ENCODE data around the gene ARID5B.

The ARID5B gene

DNA sequence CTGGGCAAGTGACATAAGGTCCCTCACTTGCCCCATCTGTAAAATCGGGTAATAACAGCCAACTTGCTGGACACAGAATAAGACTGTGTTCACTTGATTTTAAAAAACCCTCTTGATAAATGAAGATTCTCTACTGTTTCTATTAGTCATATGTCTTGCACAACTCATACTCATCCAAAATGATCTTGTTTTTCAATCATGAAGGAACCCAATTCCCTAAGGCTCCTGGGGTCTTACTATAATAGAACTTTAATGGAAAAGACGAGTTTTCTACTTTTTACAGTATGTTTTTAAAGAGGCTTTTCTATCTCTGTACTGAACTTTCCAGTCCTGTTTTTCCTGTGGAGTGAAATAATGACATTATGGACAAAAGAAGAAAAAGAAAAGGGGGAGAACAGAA is 103.8 kb downstream of the ARID5B start:
- Histone ChIP-seq H3K9ac (ENCODE audit: low read length in 2 of 2) (no peak overlapping the region), H3K4me3 (ENCODE audit: low read length in 2 of 2) (no peak overlapping the region), H3K9me3 (ENCODE audit: control insufficient read depth in 2 of 2, low read length in 2 of 2) (no peaks in the 10 kb centered on the region), H3K27me3 (ENCODE audit: control insufficient read depth in 1 of 2, insufficient read depth in 2 of 2, low read length in 2 of 2) (no peaks in the 10 kb centered on the region), H3K27ac (ENCODE audit: low read length) (no peak overlapping the region), H3K4me1 (ENCODE audit: control insufficient read depth, insufficient read depth, low read length) (peaks cover 6% of the 10 kb centered on the region), H3K36me3 (ENCODE audit: control insufficient read depth in 2 of 2, insufficient read depth in 2 of 2, low read length in 2 of 2) (peaks cover 0 to 2% of the 10 kb centered on the region in 2 donors)

- H3K4me1 ChIP-seq (ENCODE audit: control insufficient read depth, insufficient read depth, low read length), result peaks cover 6% of the 10 kb centered on the region
- H3K27me3 ChIP-seq (ENCODE audit: control insufficient read depth in 1 of 2, insufficient read depth in 2 of 2, low read length in 2 of 2), result no peaks in the 10 kb centered on the region
- H3K9ac ChIP-seq (ENCODE audit: low read length in 2 of 2), result no peak overlapping the region
- no peaks in the 10 kb centered on the region for H3K9me3 ChIP-seq (ENCODE audit: control insufficient read depth in 2 of 2, low read length in 2 of 2)
- H3K27ac ChIP-seq (ENCODE audit: low read length), result no peak overlapping the region
- H3K36me3 ChIP-seq (ENCODE audit: control insufficient read depth in 2 of 2, insufficient read depth in 2 of 2, low read length in 2 of 2), result peaks cover 0 to 2% of the 10 kb centered on the region in 2 donors
- no peak overlapping the region for H3K4me3 ChIP-seq (ENCODE audit: low read length in 2 of 2)
These were observed 104.2 kb downstream of the ARID5B start for GRCh38 chr10:62005687-62006086.

- Histone ChIP-seq H3K9me3 (ENCODE audit: control insufficient read depth in 2 of 2, low read length in 2 of 2) (no peaks in the 10 kb centered on the region), H3K27ac (ENCODE audit: low read length) (no peak overlapping the region), H3K4me1 (ENCODE audit: control insufficient read depth, insufficient read depth, low read length) (peaks cover 6% of the 10 kb centered on the region), H3K27me3 (ENCODE audit: control insufficient read depth in 1 of 2, insufficient read depth in 2 of 2, low read length in 2 of 2) (no peaks in the 10 kb centered on the region), H3K36me3 (ENCODE audit: control insufficient read depth in 2 of 2, insufficient read depth in 2 of 2, low read length in 2 of 2) (no peaks in the 10 kb centered on the region), H3K9ac (ENCODE audit: low read length in 2 of 2) (no peak overlapping the region), H3K4me3 (ENCODE audit: low read length in 2 of 2) (no peak overlapping the region)
These were observed 105.6 kb downstream of the ARID5B start for GRCh38 chr10:62007145-62007544.

GRCh38 chr10:62008196-62008595 is 106.7 kb downstream of the ARID5B start:
- H3K27me3 ChIP-seq (ENCODE audit: control insufficient read depth in 1 of 2, insufficient read depth in 2 of 2, low read length in 2 of 2), result no peaks in the 10 kb centered on the region
- peaks cover 6% of the 10 kb centered on the region for H3K4me1 ChIP-seq (ENCODE audit: control insufficient read depth, insufficient read depth, low read length)
- no peak overlapping the region for H3K4me3 ChIP-seq (ENCODE audit: low read length in 2 of 2)
- no peak overlapping the region for H3K27ac ChIP-seq (ENCODE audit: low read length)
- no peaks in the 10 kb centered on the region for H3K9me3 ChIP-seq (ENCODE audit: control insufficient read depth in 2 of 2, low read length in 2 of 2)
- no peak overlapping the region for H3K9ac ChIP-seq (ENCODE audit: low read length in 2 of 2)
- H3K36me3 ChIP-seq (ENCODE audit: control insufficient read depth in 2 of 2, insufficient read depth in 2 of 2, low read length in 2 of 2), result no peaks in the 10 kb centered on the region

- H3K27ac ChIP-seq (ENCODE audit: low read length), result no peak overlapping the region
- H3K9ac ChIP-seq (ENCODE audit: low read length in 2 of 2), result no peak overlapping the region
These were observed 107.4 kb downstream of the ARID5B start for GRCh38 chr10:62008946-62009345.

DNA sequence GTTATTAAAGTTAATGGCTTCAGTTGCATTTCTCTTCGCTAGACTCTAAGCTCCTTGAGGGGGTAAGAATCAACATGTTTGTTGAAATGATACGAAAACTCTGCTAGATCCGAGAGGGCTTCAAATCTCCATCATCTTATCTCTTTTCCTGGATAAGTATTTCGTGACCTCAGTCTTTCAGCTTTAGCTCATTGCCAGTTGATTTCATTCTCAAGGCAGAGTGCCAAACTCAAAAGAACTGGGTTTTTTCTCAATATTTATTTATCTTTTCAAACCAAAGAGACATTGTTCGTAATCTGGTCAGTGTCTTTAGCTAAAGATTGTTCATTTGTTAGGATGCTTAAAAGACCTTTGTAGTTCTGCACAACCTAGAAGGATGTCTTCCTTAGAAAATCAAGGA is 108.9 kb downstream of the ARID5B start:
- Histone ChIP-seq H3K9ac (ENCODE audit: low read length in 2 of 2) (no peak overlapping the region), H3K27me3 (ENCODE audit: control insufficient read depth in 1 of 2, insufficient read depth in 2 of 2, low read length in 2 of 2) (no peaks in the 10 kb centered on the region), H3K9me3 (ENCODE audit: control insufficient read depth in 2 of 2, low read length in 2 of 2) (no peaks in the 10 kb centered on the region), H3K27ac (ENCODE audit: low read length) (no peak overlapping the region), H3K4me3 (ENCODE audit: low read length in 2 of 2) (no peak overlapping the region), H3K4me1 (ENCODE audit: control insufficient read depth, insufficient read depth, low read length) (no peaks in the 10 kb centered on the region), H3K36me3 (ENCODE audit: control insufficient read depth in 2 of 2, insufficient read depth in 2 of 2, low read length in 2 of 2) (no peaks in the 10 kb centered on the region)

More at GRCh38 chr10:62008946-62009345, 107.4 kb downstream of the ARID5B start:
- H3K27me3 ChIP-seq (ENCODE audit: control insufficient read depth in 1 of 2, insufficient read depth in 2 of 2, low read length in 2 of 2), result no peaks in the 10 kb centered on the region
- H3K9me3 ChIP-seq (ENCODE audit: control insufficient read depth in 2 of 2, low read length in 2 of 2), result no peaks in the 10 kb centered on the region
- H3K36me3 ChIP-seq (ENCODE audit: control insufficient read depth in 2 of 2, insufficient read depth in 2 of 2, low read length in 2 of 2), result no peaks in the 10 kb centered on the region
- H3K4me3 ChIP-seq (ENCODE audit: low read length in 2 of 2), result no peak overlapping the region
- peaks cover 6% of the 10 kb centered on the region for H3K4me1 ChIP-seq (ENCODE audit: control insufficient read depth, insufficient read depth, low read length)

GRCh38 chr10:62011558-62011957 is 110.1 kb downstream of the ARID5B start:
- H3K9me3 ChIP-seq (ENCODE audit: control insufficient read depth in 2 of 2, low read length in 2 of 2), result no peaks in the 10 kb centered on the region
- no peak overlapping the region for H3K4me3 ChIP-seq (ENCODE audit: low read length in 2 of 2)
- peaks cover 2% of the 10 kb centered on the region for H3K4me1 ChIP-seq (ENCODE audit: control insufficient read depth, insufficient read depth, low read length)
- no peaks in the 10 kb centered on the region for H3K27me3 ChIP-seq (ENCODE audit: control insufficient read depth in 1 of 2, insufficient read depth in 2 of 2, low read length in 2 of 2)
- H3K9ac ChIP-seq (ENCODE audit: low read length in 2 of 2), result no peak overlapping the region
- H3K36me3 ChIP-seq (ENCODE audit: control insufficient read depth in 2 of 2, insufficient read depth in 2 of 2, low read length in 2 of 2), result no peaks in the 10 kb centered on the region
- no peak overlapping the region for H3K27ac ChIP-seq (ENCODE audit: low read length)

DNA sequence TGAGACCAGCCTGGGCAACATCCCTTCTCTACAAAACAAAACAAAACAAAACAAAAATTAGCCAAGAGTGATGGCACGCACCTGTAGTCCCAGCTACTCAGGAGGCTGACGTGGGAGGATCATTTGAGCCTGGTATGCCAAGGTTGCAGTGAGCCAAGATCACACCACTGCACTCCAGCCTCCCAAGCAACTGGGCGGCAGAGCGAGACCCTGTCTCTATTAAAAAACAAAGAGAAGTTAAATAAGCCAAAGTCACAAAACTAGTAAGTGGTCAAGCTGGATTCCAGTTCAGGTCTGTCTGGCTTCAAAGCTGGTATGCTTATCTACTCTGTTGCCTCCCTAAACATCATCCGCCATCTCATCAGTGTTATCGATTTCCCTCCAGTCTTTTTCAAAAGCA is 110.8 kb downstream of the ARID5B start:
- no peak overlapping the region for H3K27ac ChIP-seq (ENCODE audit: low read length)
- H3K9me3 ChIP-seq (ENCODE audit: control insufficient read depth in 2 of 2, low read length in 2 of 2), result no peaks in the 10 kb centered on the region
- peaks cover 9% of the 10 kb centered on the region for H3K4me1 ChIP-seq (ENCODE audit: control insufficient read depth, insufficient read depth, low read length)
- no peak overlapping the region for H3K4me3 ChIP-seq (ENCODE audit: low read length in 2 of 2)
- no peak overlapping the region for H3K9ac ChIP-seq (ENCODE audit: low read length in 2 of 2)
- no peaks in the 10 kb centered on the region for H3K36me3 ChIP-seq (ENCODE audit: control insufficient read depth in 2 of 2, insufficient read depth in 2 of 2, low read length in 2 of 2)
- H3K27me3 ChIP-seq (ENCODE audit: control insufficient read depth in 1 of 2, insufficient read depth in 2 of 2, low read length in 2 of 2), result no peaks in the 10 kb centered on the region

DNA sequence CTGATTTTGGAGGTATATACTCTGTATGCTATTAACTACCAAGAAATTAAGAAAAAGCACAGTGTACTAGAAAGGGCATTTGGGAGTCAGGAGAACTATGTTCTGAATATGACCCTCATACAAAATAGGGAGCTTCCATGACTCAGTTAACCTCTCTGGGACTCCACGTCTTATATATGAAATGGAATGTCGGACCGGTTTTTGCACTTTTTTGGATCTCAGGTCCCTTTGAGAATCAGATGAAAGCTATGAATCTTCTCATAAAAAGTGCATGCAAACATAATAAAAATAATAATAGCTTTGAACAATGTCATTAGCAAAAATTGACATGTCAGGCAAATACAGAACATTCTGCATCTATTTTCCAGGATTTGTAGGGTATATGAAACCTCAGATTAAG is 113.0 kb downstream of the ARID5B start:
- Histone ChIP-seq H3K4me3 (ENCODE audit: low read length in 2 of 2) (no peak overlapping the region), H3K9me3 (ENCODE audit: control insufficient read depth in 2 of 2, low read length in 2 of 2) (no peaks in the 10 kb centered on the region), H3K36me3 (ENCODE audit: control insufficient read depth in 2 of 2, insufficient read depth in 2 of 2, low read length in 2 of 2) (no peaks in the 10 kb centered on the region), H3K9ac (ENCODE audit: low read length in 2 of 2) (no peak overlapping the region), H3K4me1 (ENCODE audit: control insufficient read depth, insufficient read depth, low read length) (peaks cover 21% of the 10 kb centered on the region), H3K27me3 (ENCODE audit: control insufficient read depth in 1 of 2, insufficient read depth in 2 of 2, low read length in 2 of 2) (no peaks in the 10 kb centered on the region), H3K27ac (ENCODE audit: low read length) (no peak overlapping the region)

DNA sequence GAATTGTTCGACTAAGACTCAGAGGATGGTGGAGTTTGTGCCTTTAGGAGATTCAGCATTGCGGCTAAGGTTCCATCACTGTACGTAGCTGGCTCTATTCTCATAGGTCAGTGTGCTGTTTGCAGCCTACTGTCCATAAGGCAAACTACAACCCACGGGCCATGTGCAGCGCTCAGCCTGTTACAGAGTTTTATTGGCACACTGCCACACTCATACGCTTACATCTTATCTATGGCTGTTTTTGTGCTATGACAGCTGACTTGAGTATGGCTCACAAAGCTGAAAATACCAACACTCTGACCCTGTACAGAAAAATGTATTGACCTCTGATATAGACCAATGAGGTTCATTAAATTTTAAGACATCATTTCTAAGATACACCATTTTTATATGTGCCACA is 114.5 kb downstream of the ARID5B start:
- H3K27ac ChIP-seq (ENCODE audit: low read length), result no peak overlapping the region
- H3K4me3 ChIP-seq (ENCODE audit: low read length in 2 of 2), result no peak overlapping the region
- H3K27me3 ChIP-seq (ENCODE audit: control insufficient read depth in 1 of 2, insufficient read depth in 2 of 2, low read length in 2 of 2), result no peaks in the 10 kb centered on the region
- no peaks in the 10 kb centered on the region for H3K9me3 ChIP-seq (ENCODE audit: control insufficient read depth in 2 of 2, low read length in 2 of 2)
- peaks cover 21% of the 10 kb centered on the region for H3K4me1 ChIP-seq (ENCODE audit: control insufficient read depth, insufficient read depth, low read length)
- H3K9ac ChIP-seq (ENCODE audit: low read length in 2 of 2), result no peak overlapping the region
- H3K36me3 ChIP-seq (ENCODE audit: control insufficient read depth in 2 of 2, insufficient read depth in 2 of 2, low read length in 2 of 2), result no peaks in the 10 kb centered on the region

DNA sequence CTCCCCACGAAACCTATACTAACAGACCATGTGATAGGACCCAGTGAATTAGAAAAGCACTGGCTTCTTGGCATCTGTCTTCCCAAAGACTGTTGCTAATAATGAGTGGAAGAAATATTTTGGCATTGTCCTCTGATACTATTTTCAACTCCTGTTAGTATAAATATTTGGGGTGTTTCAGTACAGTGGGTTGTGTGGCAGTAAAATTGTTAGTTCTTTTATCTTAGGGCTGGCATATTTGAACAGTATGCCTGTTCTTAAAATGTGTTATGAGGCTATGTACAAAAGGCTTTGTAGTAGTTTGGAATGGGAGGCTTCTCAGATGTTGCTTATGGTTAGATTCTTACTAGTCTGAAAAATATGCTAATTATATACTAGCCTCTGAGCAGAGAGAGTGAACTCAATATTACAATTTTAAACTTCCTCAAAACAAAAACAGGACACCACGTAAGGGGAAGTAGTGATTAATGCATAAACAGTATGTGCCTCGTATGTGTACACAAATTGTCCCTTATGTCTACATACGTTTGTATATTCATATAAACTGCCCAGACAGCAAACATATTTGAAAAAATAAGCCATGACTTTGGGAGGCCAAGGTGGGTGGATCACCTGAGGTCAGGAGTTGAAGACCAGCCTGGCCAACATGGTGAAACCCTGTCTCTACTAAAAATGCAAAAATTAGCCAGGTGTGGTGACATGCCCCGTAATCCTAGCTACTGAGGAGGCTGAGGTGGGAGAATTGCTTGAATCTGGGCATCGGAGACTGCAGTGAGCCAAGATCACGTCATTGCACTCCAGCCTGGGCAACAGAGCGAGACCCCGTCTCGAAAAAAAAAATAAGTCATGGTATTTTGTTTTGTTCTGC is 115.4 kb downstream of the ARID5B start:
- peak overlapping the region; percentile 25 for H3K27ac ChIP-seq (ENCODE audit: low read length)
- no peaks in the 10 kb centered on the region for H3K9me3 ChIP-seq (ENCODE audit: control insufficient read depth in 2 of 2, low read length in 2 of 2)
- H3K36me3 ChIP-seq (ENCODE audit: control insufficient read depth in 2 of 2, insufficient read depth in 2 of 2, low read length in 2 of 2), result no peaks in the 10 kb centered on the region
- no peak overlapping the region for H3K9ac ChIP-seq (ENCODE audit: low read length in 2 of 2)
- H3K27me3 ChIP-seq (ENCODE audit: control insufficient read depth in 1 of 2, insufficient read depth in 2 of 2, low read length in 2 of 2), result no peaks in the 10 kb centered on the region
- no peak overlapping the region for H3K4me3 ChIP-seq (ENCODE audit: low read length in 2 of 2)
- peaks cover 21% of the 10 kb centered on the region for H3K4me1 ChIP-seq (ENCODE audit: control insufficient read depth, insufficient read depth, low read length)
